PC-9 (cell line): ENCODE data around the gene IRX4. TPM values are rescaled to one million over a fixed set of nuclear protein-coding genes. Genes with fewer than 3 reads are reported as not detected.

Experiments
- BruUV-seq: library from RNA; stranded (reverse); fragments of 400-500 nt; replicated peaks from 2 replicates; lab custom pipeline; 2021; lab: Mats Ljungman, UMichigan
- CTCF ChIA-PET: fragments of 300-600 bp; sonication (Branson Sonifier 250); formaldehyde crosslinking; loops from one replicate; lab custom pipeline; 2022; ENCODE audit warnings: antibody characterized with exemption; lab: Charles Lee
- POLR2A ChIA-PET: fragments of 300-600 bp; sonication (Branson Sonifier 250); formaldehyde crosslinking; loops from one replicate; lab custom pipeline; 2022; ENCODE audit warnings: antibody characterized with exemption; ENCODE audit not compliant: unreplicated experiment; lab: Charles Lee
- DNase-seq, 2 experiments: peaks; one replicate each; pipeline versions ENCODE4 v3.0.0 to v3.0.0-alpha.2; 2015 to 2022; ENCODE audit warnings: mixed read lengths in 1 of 2
- H2AFZ ChIP-seq: fragments of 200-600 bp; sonication (generic); 2 replicates; pipeline ENCODE4 v1.8.1; 2017; ENCODE audit warnings: antibody characterized with exemption
- H3F3A ChIP-seq: fragments of 200-600 bp; sonication (generic); 2 replicates; pipeline ENCODE4 v1.8.1; 2017; ENCODE audit warnings: antibody characterized with exemption, mild to moderate bottlenecking, low read depth; ENCODE audit not compliant: insufficient read depth
- H3K27ac ChIP-seq: fragments of 200-600 bp; sonication (generic); 2 replicates; pipeline ENCODE4 v1.6.1; 2016; ENCODE audit warnings: mixed run types
- H3K27me3 ChIP-seq: fragments of 200-600 bp; sonication (generic); 2 replicates; pipeline ENCODE4 v1.6.1; 2016; ENCODE audit warnings: low read depth, mixed run types; ENCODE audit not compliant: insufficient read depth
- H3K36me3 ChIP-seq: fragments of 200-600 bp; sonication (generic); 2 replicates; pipeline ENCODE4 v1.6.1; 2016; ENCODE audit warnings: low read depth, mixed run types
- H3K4me1 ChIP-seq: fragments of 200-600 bp; sonication (generic); replicated peaks from 2 replicates; pipeline ENCODE4 v1.6.1; 2016; ENCODE audit warnings: mixed run types; ENCODE audit not compliant: insufficient read depth
- H3K4me2 ChIP-seq: fragments of 200-600 bp; sonication (generic); 2 replicates; pipeline ENCODE4 v1.6.1; 2017; ENCODE audit warnings: mixed run types
- H3K4me3 ChIP-seq: fragments of 200-600 bp; sonication (generic); 2 replicates; pipeline ENCODE4 v1.6.1; 2016; ENCODE audit warnings: mixed run types
- H3K79me2 ChIP-seq: fragments of 200-600 bp; sonication (generic); 2 replicates; pipeline ENCODE4 v1.6.1; 2017; ENCODE audit warnings: low read depth, mixed run types
- H3K9me2 ChIP-seq: fragments of 200-600 bp; sonication (generic); 2 replicates; pipeline ENCODE4 v1.8.1; 2017; ENCODE audit warnings: mild to moderate bottlenecking; ENCODE audit not compliant: insufficient read depth
- H3K9me3 ChIP-seq: fragments of 200-600 bp; sonication (generic); 2 replicates; pipeline ENCODE4 v1.8.1; 2016; ENCODE audit warnings: low read depth; ENCODE audit not compliant: insufficient read depth
- H4K20me1 ChIP-seq: fragments of 200-600 bp; sonication (generic); 2 replicates; pipeline ENCODE4 v1.8.1; 2017; ENCODE audit not compliant: insufficient read depth
- EZH2 ChIP-seq: fragments of 200-600 bp; sonication (generic); IDR thresholded peaks from 2 replicates; pipeline ENCODE4 v1.8.0; 2017; ENCODE audit warnings: antibody characterized with exemption, low read depth
- intact Hi-C: fragments of 100-400 bp; cut with micrococcal nuclease; formaldehyde crosslinking; loops from one replicate; pipeline ENCODE4 v1.10.0; 2022; ENCODE audit not compliant: unreplicated experiment
- total RNA-seq: library from RNA; stranded (reverse); gene quantifications from 2 replicates; pipeline ENCODE4 v1.2.3, GENCODE V29; 2021
- TF ChIP-seq, protein P1 (sequence below): fragments of 200-600 bp; sonication (generic); conservative IDR thresholded peaks from 2 replicates; pipeline ENCODE4 v1.6.1; 2017; ENCODE audit warnings: mixed run types, antibody characterized with exemption, mild to moderate bottlenecking, moderate library complexity

IRX4 gene
- total RNA-seq, 1 experiment from 2014 or later, result not detected

DNA sequence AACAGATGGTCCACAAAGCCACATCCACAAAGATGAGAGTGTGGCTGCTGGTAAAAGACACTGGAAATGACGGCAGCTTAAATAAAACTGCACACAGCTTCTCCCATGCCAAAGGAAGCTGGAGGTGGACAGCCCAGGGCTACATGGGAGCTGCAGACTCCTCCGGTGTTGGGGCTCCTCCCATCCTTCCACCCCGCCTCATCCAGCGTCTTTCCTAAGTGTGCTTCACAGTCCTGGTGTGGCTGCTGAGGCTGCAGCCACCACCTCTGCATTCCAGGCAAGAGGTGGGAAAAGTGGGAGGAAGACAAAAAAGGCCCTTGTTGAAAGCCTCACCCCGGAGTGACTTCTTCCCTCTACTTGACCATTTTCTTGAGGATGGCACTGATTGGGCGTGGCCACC, 37.0 kb upstream of the IRX4 start:
- Histone ChIP-seq H3K4me1 (no peaks in the 10 kb centered on the region), H3K9me2 (no peaks in the 10 kb centered on the region), H3K27me3 (peaks cover 98% of the 10 kb centered on the region), H4K20me1 (no peaks in the 10 kb centered on the region), H3K36me3 (no peaks in the 10 kb centered on the region), H3K9me3 (no peaks in the 10 kb centered on the region), H2AFZ (no peak overlapping the region), H3K4me3 (no peak overlapping the region), H3F3A (no peaks in the 10 kb centered on the region), H3K4me2 (no peak overlapping the region), H3K79me2 (no peaks in the 10 kb centered on the region), H3K27ac (no peak overlapping the region)
- CTCF ChIA-PET, result no interaction called here
- TF ChIP-seq, protein P1, sequence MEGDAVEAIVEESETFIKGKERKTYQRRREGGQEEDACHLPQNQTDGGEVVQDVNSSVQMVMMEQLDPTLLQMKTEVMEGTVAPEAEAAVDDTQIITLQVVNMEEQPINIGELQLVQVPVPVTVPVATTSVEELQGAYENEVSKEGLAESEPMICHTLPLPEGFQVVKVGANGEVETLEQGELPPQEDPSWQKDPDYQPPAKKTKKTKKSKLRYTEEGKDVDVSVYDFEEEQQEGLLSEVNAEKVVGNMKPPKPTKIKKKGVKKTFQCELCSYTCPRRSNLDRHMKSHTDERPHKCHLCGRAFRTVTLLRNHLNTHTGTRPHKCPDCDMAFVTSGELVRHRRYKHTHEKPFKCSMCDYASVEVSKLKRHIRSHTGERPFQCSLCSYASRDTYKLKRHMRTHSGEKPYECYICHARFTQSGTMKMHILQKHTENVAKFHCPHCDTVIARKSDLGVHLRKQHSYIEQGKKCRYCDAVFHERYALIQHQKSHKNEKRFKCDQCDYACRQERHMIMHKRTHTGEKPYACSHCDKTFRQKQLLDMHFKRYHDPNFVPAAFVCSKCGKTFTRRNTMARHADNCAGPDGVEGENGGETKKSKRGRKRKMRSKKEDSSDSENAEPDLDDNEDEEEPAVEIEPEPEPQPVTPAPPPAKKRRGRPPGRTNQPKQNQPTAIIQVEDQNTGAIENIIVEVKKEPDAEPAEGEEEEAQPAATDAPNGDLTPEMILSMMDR, result no peak
- TF ChIP-seq EZH2, result no peak
- DNase-seq, result no peak
- no TSS peak for BruUV-seq
- POLR2A ChIA-PET, result no interaction called here
- intact Hi-C loops, result no loop called here

DNA sequence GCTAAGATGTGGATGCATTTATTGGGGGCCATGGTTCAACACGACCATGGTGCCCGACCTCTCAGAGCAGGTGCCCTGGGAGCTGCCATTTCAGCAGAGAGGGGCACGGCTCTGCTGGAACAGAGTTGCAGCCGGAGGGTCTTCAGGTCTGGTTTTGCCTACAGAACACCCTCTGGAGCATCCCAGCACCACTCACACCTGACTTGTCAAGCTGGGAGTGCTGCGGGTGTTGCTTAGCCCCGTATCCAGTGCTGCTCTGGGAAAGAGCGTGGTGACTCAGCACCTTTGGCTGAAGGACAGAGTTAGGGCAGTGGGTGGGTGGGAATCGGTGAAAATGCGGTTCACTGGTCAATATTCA, 36.5 kb upstream of the IRX4 start:
- Histone ChIP-seq H3F3A (no peaks in the 10 kb centered on the region), H3K4me2 (no peak overlapping the region), H3K4me1 (no peaks in the 10 kb centered on the region), H3K27me3 (peaks cover 98% of the 10 kb centered on the region), H3K9me2 (no peaks in the 10 kb centered on the region), H3K79me2 (no peaks in the 10 kb centered on the region), H3K27ac (no peak overlapping the region), H2AFZ (no peak overlapping the region), H3K4me3 (no peak overlapping the region), H4K20me1 (no peaks in the 10 kb centered on the region), H3K36me3 (no peaks in the 10 kb centered on the region), H3K9me3 (no peaks in the 10 kb centered on the region)
- TF ChIP-seq, protein P1, result no peak
- no peak for TF ChIP-seq EZH2
- intact Hi-C loops, result no loop called here
- CTCF ChIA-PET, result no interaction called here
- DNase-seq, result no peak
- POLR2A ChIA-PET, result no interaction called here
- BruUV-seq, result no TSS peak

DNA sequence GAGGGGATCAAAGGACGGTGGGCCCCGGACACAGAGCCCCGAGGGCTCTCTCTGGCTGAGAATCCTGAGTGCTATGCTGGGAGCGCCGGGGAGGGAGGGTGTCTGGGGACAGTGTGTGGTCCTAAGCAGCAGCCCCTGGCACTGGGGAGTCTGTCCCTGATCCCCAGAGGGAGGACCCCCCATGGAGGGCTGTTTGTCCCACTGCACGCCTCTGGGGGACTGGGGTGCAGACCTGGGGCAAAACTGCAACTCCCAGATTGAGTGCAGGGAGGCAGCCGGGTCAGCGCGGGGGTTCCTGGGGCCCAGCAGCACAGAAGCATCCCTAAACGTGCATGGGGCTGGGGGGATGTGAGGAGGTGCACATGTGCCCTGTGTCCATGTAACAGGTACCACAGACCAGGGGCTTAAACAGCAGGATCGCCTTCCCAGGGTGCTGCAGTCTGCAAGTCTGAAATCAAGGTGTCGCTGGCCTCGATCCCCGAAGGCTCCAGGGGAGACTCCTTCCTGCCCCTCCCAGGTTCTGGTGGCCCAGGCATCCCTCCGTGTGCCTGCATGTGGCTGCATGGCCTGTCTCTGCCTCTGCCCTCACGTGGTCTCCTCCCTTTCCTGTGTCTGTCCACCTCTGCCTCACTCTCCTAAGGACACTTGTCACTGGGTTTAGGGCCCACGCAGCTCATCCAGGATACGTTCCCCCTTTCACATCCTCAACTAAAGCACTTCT, 35.9 kb upstream of the IRX4 start:
- Histone ChIP-seq H3F3A (no peaks in the 10 kb centered on the region), H3K9me2 (no peaks in the 10 kb centered on the region), H3K9me3 (no peaks in the 10 kb centered on the region), H4K20me1 (no peaks in the 10 kb centered on the region), H3K4me3 (no peak overlapping the region), H3K4me1 (no peaks in the 10 kb centered on the region), H3K79me2 (no peaks in the 10 kb centered on the region), H3K27me3 (peaks cover 98% of the 10 kb centered on the region), H3K27ac (no peak overlapping the region), H3K36me3 (no peaks in the 10 kb centered on the region), H3K4me2 (no peak overlapping the region), H2AFZ (no peak overlapping the region)
- POLR2A ChIA-PET, result no interaction called here
- no TSS peak for BruUV-seq
- DNase-seq, result no peak
- CTCF ChIA-PET, result no interaction called here
- TF ChIP-seq EZH2, result no peak
- TF ChIP-seq, protein P1, result no peak
- intact Hi-C loops, result no loop called here
